Activated naive CD4-positive, alpha-beta T cell treated with anti-CD3 and anti-CD28 coated beads, Interleukin-2, amount 50 U/mL, for 24 hours (primary cell): ENCODE data around the gene DOCK7.
A peak's percentile ranks its signal among the peaks of the same experiment; 100 is the strongest.
"Not testable (repeated sequence)": the region's sequence is repeated elsewhere in the genome, so short reads cannot be mapped to it uniquely, and the experiment has no call there.

Experiments used
- H3K27ac Mint-ChIP-seq: one replicate; pipeline ENCODE4 v1.8.0; 2021; ENCODE audit warnings: mild to moderate bottlenecking, mixed read lengths
- H3K27me3 Mint-ChIP-seq: one replicate; pipeline ENCODE4 v1.8.0; 2021; ENCODE audit warnings: mixed read lengths
- H3K36me3 Mint-ChIP-seq: one replicate; pipeline ENCODE4 v1.8.0; 2021; ENCODE audit warnings: mixed read lengths
- H3K4me1 Mint-ChIP-seq: one replicate; pipeline ENCODE4 v1.8.0; 2021; ENCODE audit warnings: mixed read lengths
- H3K4me3 Mint-ChIP-seq: one replicate; pipeline ENCODE4 v1.8.0; 2021; ENCODE audit warnings: mild to moderate bottlenecking, mixed read lengths
- H3K9me3 Mint-ChIP-seq: one replicate; pipeline ENCODE4 v1.8.0; 2021; ENCODE audit warnings: mixed read lengths

Gene DOCK7

GRCh38 chr1:62687903-62688686 lies at the start of gene DOCK7:
Gene DOCK7, minus strand, starts transcription at chr1:62688386. Its CDS starts 122 bp downstream, at chr1:62688264.
- Mint-ChIP-seq H3K4me3 (peak within 1 kb of the TSS; percentile 93), H3K4me1 (peaks cover 33% of the 10 kb centered on the region), H3K27ac (peak within 1 kb of the TSS; percentile 88), H3K36me3 (no peaks in the 10 kb centered on the region), H3K27me3 (no peaks in the 10 kb centered on the region), H3K9me3 (no peaks in the 10 kb centered on the region)

GRCh38 chr1:62735491-62736171 lies 47.4 kb upstream of the DOCK7 start:
- H3K9me3 Mint-ChIP-seq = no peaks in the 10 kb centered on the region
- no peak overlapping the region for H3K27ac Mint-ChIP-seq
- H3K27me3 Mint-ChIP-seq = peaks cover 3% of the 10 kb centered on the region
- no peaks in the 10 kb centered on the region for H3K4me1 Mint-ChIP-seq
- no peak overlapping the region for H3K4me3 Mint-ChIP-seq
- peaks cover 2% of the 10 kb centered on the region for H3K36me3 Mint-ChIP-seq

- H3K4me3 Mint-ChIP-seq = no peak overlapping the region
- H3K27me3 Mint-ChIP-seq = peaks cover 2% of the 10 kb centered on the region
- H3K9me3 Mint-ChIP-seq = no peaks in the 10 kb centered on the region
- peaks cover 2% of the 10 kb centered on the region for H3K36me3 Mint-ChIP-seq
- no peaks in the 10 kb centered on the region for H3K4me1 Mint-ChIP-seq
- no peak overlapping the region for H3K27ac Mint-ChIP-seq
These were observed 44.1 kb upstream of the DOCK7 start for GRCh38 chr1:62732331-62732730.

GRCh38 chr1:62728963-62729362 lies 40.8 kb upstream of the DOCK7 start:
- Mint-ChIP-seq H3K36me3 (no peaks in the 10 kb centered on the region), H3K9me3 (no peaks in the 10 kb centered on the region), H3K27ac (no peak overlapping the region), H3K4me3 (no peak overlapping the region), H3K4me1 (no peaks in the 10 kb centered on the region), H3K27me3 (peaks cover 2% of the 10 kb centered on the region)

GRCh38 chr1:62727656-62728407 lies 39.6 kb upstream of the DOCK7 start:
- H3K36me3 Mint-ChIP-seq = no peaks in the 10 kb centered on the region
- H3K9me3 Mint-ChIP-seq = no peaks in the 10 kb centered on the region
- no peaks in the 10 kb centered on the region for H3K4me1 Mint-ChIP-seq
- peaks cover 2% of the 10 kb centered on the region for H3K27me3 Mint-ChIP-seq
- no peak overlapping the region for H3K4me3 Mint-ChIP-seq
- no peak overlapping the region for H3K27ac Mint-ChIP-seq

- Mint-ChIP-seq H3K4me3 (no peak overlapping the region), H3K9me3 (no peaks in the 10 kb centered on the region), H3K36me3 (no peaks in the 10 kb centered on the region), H3K27ac (no peak overlapping the region), H3K27me3 (peaks cover 2% of the 10 kb centered on the region), H3K4me1 (no peaks in the 10 kb centered on the region)
These were observed 37.8 kb upstream of the DOCK7 start for GRCh38 chr1:62726011-62726442.

- Mint-ChIP-seq H3K27ac (no peak overlapping the region), H3K27me3 (peaks cover 2% of the 10 kb centered on the region), H3K4me1 (no peaks in the 10 kb centered on the region), H3K36me3 (no peaks in the 10 kb centered on the region), H3K4me3 (no peak overlapping the region), H3K9me3 (no peaks in the 10 kb centered on the region)
These were observed 37.1 kb upstream of the DOCK7 start for GRCh38 chr1:62725255-62725654.

- no peaks in the 10 kb centered on the region for H3K36me3 Mint-ChIP-seq
- no peak overlapping the region for H3K27ac Mint-ChIP-seq
- peaks cover 2% of the 10 kb centered on the region for H3K27me3 Mint-ChIP-seq
- no peaks in the 10 kb centered on the region for H3K9me3 Mint-ChIP-seq
- no peaks in the 10 kb centered on the region for H3K4me1 Mint-ChIP-seq
- no peak overlapping the region for H3K4me3 Mint-ChIP-seq
These were observed 36.2 kb upstream of the DOCK7 start for GRCh38 chr1:62724430-62724829.

GRCh38 chr1:62723883-62724282 lies 35.7 kb upstream of the DOCK7 start:
- Mint-ChIP-seq H3K4me3 (no peak overlapping the region), H3K9me3 (no peaks in the 10 kb centered on the region), H3K36me3 (no peaks in the 10 kb centered on the region), H3K27ac (no peak overlapping the region), H3K4me1 (no peaks in the 10 kb centered on the region), H3K27me3 (no peaks in the 10 kb centered on the region)

GRCh38 chr1:62722796-62723195 lies 34.6 kb upstream of the DOCK7 start:
- no peak overlapping the region for H3K4me3 Mint-ChIP-seq
- H3K9me3 Mint-ChIP-seq = no peaks in the 10 kb centered on the region
- H3K4me1 Mint-ChIP-seq = no peaks in the 10 kb centered on the region
- no peaks in the 10 kb centered on the region for H3K27me3 Mint-ChIP-seq
- H3K27ac Mint-ChIP-seq = no peak overlapping the region
- no peaks in the 10 kb centered on the region for H3K36me3 Mint-ChIP-seq

GRCh38 chr1:62720946-62721554 lies 32.9 kb upstream of the DOCK7 start:
- Mint-ChIP-seq H3K27ac (no peak overlapping the region), H3K36me3 (no peaks in the 10 kb centered on the region), H3K9me3 (no peaks in the 10 kb centered on the region), H3K4me1 (no peaks in the 10 kb centered on the region), H3K27me3 (no peaks in the 10 kb centered on the region), H3K4me3 (no peak overlapping the region)

GRCh38 chr1:62718400-62718799 lies 30.2 kb upstream of the DOCK7 start:
- not testable (repeated sequence) for H3K9me3 Mint-ChIP-seq, H3K27me3 Mint-ChIP-seq, H3K4me1 Mint-ChIP-seq, H3K4me3 Mint-ChIP-seq, H3K27ac Mint-ChIP-seq, H3K36me3 Mint-ChIP-seq

GRCh38 chr1:62717483-62717882 lies 29.3 kb upstream of the DOCK7 start:
- no peaks in the 10 kb centered on the region for H3K9me3 Mint-ChIP-seq
- no peak overlapping the region for H3K27ac Mint-ChIP-seq
- no peak overlapping the region for H3K4me3 Mint-ChIP-seq
- no peaks in the 10 kb centered on the region for H3K4me1 Mint-ChIP-seq
- no peaks in the 10 kb centered on the region for H3K36me3 Mint-ChIP-seq
- no peaks in the 10 kb centered on the region for H3K27me3 Mint-ChIP-seq

GRCh38 chr1:62716397-62716796 lies 28.2 kb upstream of the DOCK7 start:
- no peak overlapping the region for H3K27ac Mint-ChIP-seq
- no peaks in the 10 kb centered on the region for H3K4me1 Mint-ChIP-seq
- no peaks in the 10 kb centered on the region for H3K36me3 Mint-ChIP-seq
- H3K4me3 Mint-ChIP-seq = no peak overlapping the region
- H3K9me3 Mint-ChIP-seq = no peaks in the 10 kb centered on the region
- H3K27me3 Mint-ChIP-seq = no peaks in the 10 kb centered on the region

GRCh38 chr1:62712336-62713243 lies 24.4 kb upstream of the DOCK7 start:
- Mint-ChIP-seq H3K36me3 (no peaks in the 10 kb centered on the region), H3K27me3 (no peaks in the 10 kb centered on the region), H3K27ac (no peak overlapping the region), H3K4me1 (no peaks in the 10 kb centered on the region), H3K9me3 (no peaks in the 10 kb centered on the region), H3K4me3 (no peak overlapping the region)
